GM21529 (cell line): ENCODE results near the gene BMERB1.
"Not testable (repeated sequence)": the region's sequence is repeated elsewhere in the genome, so short reads cannot be mapped to it uniquely, and the experiment has no call there.

Experiments used
- ATAC-seq: cut with Tn5 transposase; IDR thresholded peaks from one replicate; pipeline ENCODE4 v1.9.1; 2021; ENCODE audit not compliant: unreplicated experiment

BMERB1 gene

DNA sequence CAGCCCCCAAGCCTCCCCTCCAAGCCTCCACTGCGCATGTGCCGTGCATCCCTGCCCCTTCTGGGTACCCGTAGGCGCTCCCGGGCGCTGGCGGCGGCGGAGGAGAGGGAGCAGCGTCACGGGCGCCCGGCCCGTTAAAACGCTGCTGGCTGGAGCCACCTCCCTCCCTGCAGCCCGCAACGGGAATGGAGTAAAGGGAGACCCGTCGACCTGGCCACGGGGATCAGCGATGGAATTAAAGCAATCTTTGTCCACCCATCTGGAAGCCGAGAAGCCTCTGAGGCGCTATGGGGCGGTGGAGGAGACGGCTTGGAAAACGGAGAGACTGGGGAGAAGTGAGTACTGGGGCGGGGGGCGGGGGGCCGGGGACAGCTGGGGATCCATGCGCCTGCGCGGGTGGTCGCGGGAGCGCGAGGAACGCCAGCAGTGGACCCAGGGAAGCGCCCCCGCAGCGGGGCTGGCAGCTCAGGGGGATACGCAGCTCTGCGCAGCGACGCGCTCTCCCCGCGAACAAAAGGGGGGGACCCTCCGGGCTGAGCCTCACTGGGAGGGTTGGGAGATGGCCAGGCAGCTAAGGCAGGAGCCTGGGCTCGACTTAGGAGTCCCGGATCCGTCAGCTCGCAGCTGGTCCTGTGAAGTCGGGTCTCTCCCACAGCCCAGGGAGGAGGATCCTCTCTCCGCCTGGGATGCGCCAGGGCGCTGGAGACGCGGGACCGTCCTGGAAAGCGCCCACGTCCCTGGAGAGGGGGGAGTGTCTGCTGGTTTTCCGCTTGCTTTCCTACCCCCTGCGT is at the start of gene BMERB1:
Gene BMERB1, plus strand, starts transcription at position 164 of the 791 bp plus-strand sequence. Its CDS starts 66 bp downstream, at position 230.
- ATAC-seq, result no peak

DNA sequence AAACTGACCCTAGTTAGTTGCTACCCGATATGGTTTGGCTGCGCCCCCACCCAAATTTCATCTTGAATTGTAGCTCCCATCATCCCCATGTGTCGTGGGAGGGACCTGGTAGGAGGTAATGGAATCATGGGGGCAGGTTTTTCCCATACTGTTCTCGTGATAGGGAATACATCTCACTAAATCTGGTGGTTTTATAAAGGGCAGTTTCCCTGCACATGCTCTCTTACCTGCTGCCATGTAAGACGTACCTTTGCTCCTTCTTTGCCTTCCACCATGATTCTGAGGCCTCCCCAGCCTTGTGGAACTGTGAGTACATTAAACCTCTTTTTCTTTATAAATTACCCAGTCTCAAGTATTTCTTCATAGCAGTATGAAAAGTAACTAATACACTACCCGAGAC is 46.3 kb upstream of the BMERB1 start:
- ATAC-seq, result not testable (repeated sequence)

DNA sequence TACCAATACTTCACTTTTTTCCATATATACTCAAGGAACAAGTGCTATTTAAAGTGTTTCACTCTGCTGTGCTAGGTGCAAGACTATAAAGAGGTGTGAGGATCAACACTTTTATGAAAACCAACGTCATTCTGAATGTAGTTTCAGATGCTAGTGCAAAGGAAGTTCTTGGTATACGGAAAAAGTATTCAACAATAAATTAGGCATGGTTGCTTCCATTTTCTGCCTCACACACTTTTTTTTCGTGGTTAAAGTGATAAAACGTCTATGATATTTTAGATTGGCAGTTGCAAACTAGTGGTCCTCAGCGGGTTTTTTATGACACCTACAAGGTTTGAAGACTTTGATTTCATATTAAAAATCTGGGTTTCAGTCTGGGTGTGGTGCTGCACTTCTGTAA is 44.5 kb upstream of the BMERB1 start:
- ATAC-seq, result not testable (repeated sequence)

DNA sequence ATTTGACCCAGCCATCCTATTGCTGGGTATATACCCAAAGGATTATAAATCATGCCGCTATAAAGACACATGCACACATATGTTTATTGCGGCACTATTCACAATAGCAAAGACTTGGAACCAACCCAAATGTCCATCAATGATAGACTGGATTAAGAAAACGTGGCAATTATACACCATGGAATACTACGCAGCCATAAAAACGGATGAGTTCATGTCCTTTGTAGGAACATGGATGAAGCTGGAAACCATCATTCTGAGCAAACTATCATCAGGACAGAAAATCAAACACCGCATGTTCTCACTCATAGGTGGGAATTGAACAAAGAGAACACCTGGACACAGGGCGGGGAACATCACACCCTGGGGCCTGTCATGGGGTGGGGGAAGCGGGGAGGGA is 41.4 kb upstream of the BMERB1 start:
- not testable (repeated sequence) for ATAC-seq

DNA sequence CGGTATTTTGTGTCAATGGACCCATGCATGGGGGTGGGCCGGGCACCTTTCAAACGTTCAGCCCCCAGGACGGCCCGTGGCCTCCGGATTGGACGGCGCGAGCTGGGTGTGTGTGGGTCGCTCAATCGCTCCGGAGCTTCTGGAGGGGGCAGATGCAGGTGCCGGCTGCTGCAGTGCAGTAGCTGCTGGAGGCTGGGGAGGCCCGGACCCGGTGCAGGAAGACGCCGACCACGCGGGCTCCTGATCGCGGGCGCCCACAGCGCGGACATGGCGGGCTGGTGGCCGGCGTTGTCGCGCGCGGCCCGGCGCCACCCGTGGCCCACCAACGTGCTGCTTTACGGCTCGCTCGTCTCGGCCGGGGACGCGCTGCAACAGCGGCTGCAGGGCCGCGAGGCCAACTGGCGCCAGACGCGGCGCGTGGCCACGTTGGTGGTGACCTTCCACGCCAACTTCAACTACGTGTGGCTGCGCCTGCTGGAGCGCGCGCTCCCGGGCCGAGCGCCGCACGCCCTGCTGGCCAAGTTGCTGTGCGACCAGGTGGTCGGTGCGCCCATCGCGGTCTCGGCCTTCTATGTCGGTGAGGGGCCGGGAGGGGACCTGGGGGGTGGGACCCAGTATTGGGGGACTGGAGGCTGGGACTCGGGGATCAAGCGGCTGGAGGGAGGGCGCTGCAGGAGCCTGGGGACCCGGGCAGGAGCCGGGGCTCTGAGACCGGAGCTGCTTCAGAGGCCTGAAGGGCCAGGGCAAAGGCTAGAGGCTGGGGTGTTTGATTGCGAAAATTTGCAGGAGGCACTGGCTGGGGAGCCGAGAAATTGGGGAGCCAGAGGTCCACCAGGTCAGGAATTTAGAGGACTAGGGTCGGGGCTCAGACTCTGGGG is 38.5 kb upstream of the BMERB1 start, which contains the start of gene MPV17L:
Gene MPV17L, plus strand, starts transcription at position 124 of the 878 bp plus-strand sequence. Its CDS starts 144 bp downstream, at position 268.
- not testable (repeated sequence) for ATAC-seq

DNA sequence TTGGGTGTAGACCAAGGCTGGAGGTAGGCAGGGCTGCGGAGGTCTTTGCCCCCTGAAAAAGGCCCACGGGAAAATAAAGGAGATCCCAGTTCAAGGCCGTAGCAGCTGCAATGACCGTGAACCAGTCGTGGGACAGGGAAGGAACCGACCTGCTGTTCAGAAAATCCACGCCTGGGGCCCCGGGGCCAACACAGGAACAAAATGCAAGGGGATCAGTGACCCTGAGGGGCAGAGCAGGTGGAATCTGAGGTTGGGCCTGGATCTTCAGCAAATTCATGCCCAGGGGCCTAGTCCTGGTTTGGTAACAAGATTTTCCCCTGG is 37.9 kb upstream of the BMERB1 start:
- not testable (repeated sequence) for ATAC-seq

DNA sequence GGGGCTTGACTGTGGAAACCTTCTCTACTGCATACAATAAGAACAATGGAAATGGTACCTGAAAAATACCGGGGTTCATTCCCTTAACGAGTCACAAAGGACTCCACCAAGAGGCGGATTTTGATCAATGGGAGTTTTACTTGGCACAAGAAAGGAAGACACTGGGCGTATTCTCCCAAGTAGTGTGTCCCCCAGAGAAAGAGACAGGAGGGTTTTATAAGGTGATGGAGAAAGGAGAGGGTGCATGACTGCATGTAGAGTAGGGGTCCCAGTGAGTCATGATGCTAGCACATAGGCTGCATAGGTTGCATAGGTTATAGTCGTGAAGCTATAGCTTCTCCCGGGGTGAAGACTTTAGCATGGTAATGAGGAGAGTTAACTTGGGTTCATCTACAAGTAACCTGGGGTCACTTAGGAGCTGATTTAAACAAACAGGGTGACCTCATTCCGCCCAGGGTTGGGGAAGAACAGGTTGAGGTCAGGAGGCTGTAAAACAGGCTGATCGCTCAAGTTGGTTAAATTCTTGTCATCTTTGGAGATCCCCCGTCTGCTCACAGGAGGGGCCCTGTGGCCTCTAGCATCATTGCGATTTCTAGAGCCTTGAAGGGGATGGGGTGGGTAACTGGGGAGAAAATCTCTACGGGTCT is 37.3 kb upstream of the BMERB1 start:
- no peak for ATAC-seq

DNA sequence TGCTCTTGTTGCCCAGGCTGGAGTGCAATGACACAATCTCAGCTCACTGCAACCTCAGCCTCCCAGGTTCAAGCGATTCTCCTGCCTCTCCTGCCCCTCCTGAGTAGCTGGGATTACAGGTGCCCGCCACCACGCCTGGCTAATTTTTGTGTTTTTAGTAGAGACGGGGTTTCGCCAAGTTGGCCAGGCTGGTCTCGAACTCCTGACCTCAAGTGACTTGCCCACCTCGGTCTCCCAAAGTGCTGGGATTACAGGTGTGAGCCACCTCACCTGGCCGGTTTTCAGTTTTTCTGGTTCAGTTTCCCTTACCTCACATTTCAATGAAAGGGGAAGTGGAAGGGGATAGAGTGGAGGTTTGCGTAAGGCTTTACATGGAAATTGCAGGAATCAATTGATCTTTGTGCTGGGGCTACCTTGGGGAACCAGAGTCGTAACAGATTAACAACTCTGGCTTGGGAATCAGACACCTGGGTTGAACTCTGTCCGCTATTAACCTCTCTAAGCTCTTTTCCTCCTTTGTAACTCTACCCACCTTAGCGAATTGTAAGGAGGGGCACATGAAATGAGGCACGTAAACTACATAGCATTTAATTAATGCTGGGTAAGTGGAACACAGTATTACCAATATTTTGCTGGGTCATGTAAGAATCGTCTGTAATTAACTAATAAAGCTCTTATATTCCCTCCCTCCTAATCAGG is 35.6 kb upstream of the BMERB1 start:
- no peak for ATAC-seq

DNA sequence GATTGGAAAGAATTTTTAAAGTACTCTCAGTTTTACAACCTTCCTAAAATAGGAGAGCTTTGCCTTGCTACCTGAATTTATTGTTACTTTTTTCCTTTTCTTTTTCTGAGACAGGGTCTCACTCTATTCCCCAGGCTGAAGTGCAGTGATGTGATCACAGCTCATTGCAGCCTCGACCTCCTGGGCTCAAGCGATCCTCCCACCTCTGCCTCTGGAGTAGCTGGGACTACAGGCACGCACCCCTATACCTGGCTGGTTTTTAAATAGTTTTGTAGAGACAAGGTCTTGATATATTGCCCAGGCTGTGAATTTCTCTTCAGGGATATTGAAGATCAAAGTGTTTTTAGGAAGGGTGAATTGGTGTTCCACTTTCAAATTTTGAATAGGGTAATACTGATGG is 35.1 kb upstream of the BMERB1 start:
- ATAC-seq, result no peak

DNA sequence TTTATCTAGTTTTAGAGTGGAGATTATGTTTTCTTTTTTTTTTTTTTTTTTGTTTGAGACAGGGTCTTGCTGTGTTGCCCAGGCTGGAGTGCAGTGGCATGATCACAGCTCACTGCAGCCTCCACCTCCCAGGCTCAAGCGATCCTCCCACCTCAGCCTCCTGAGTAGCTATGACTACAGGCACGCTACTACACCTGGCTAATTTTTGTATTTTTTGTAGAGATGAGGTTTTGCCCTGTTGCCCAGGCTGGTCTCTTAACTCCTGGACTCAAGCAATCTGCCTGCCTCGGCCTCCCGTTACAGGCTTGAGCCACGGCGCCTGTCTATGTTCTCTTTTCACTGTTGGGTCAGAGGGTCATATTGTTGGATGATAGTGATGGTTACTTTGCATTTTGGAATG is 34.1 kb upstream of the BMERB1 start:
- not testable (repeated sequence) for ATAC-seq

DNA sequence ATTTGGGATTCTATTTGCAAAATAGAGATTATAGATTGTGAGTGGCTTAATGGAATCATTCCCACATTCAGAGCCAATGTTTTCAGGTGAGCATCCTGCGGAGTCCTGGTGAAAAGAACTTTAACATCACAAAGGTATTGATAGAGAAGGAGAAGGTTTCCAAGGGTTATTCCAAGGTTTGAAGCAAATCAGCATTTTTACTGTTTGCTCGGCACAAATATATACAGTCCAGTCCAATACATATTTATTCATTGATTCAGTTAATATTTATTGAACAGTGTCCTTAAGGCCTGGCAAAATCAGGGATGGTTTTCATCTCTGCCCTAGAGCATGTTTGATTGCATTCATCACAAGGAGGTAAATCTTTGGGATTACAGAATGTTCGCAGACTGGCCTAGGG is 32.4 kb upstream of the BMERB1 start:
- no peak for ATAC-seq

DNA sequence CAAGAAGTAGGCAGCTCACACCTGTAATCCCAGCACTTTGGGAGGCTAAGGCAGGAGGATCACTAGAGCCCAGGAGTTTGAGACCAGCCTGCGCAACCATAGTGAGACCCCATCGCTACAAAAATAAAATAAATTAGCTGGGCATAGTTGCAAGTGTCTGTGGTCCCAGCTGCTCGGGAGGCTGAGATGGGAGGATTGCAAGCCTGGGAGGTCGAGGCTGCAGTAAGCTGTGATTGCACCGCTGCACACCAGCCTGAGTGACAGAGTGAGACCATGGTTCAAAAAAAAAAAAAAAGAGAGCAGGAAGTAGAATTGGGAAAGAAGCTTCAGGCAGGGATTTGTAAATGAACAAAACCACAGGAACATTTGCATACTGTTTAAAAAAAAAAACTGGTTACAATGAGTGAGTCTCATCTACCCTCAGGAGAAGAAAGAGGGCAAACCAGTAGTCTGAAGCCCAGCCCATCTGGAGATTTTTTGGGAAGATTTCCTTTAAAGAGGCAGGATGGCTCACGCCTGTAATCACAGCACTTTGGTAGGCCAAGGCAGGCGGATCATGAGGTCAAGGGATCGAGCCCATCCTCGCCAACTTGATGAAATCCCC is 30.9 kb upstream of the BMERB1 start:
- ATAC-seq, result no peak

DNA sequence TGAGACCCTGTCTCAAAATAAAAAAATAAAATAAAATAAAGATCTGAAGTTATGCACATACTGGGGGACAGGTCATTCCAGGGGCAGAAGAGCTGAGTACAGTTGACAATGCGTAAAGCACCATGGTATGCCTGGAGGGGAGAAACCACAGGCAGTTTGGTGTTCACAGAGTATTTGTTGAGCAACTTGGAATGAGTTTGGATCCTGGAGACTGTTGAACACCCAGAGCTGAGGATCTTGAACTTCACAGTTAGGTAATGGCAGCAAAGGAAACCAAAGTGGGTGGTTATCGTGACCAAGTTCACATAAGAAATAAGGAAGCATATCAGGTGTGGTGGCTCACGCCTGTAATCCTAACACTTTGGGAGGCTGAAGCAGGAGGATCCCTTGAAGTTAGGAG is 30.3 kb upstream of the BMERB1 start:
- not testable (repeated sequence) for ATAC-seq

DNA sequence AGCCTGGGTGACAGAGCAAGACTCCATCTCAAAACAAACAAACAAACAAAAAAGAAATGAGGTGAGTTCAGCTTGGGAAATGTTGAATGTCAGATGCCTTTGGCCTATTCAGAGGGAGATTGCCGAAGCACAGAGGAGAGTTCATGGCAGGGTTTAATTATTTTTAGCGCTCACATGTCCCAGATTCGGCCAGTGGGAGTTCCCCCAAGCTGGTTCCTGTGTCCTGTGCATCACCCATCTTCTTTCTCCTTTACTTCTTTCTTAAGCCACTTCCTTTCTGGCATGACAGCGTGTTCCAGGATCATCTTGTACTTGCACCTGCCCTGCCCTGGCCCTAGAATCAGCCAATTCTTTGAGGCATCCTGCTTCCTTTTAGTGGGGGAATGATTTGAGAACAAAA is 29.6 kb upstream of the BMERB1 start:
- ATAC-seq, result no peak

DNA sequence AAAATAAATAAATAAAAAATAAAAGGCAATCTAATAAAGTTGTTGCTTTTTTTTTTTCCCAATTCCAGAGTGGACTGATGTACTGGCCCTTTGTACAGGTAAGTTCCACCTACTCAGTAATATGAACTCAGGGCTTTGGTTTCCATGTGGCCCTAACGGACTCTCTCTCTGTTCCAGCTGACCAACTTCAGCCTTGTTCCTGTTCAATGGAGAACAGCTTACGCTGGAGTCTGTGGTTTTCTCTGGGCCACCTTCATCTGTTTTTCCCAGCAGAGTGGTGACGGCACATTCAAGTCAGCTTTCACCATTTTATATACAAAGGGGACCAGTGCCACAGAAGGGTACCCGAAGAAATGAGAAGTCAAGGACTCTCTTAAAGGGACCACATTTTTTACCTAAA is 26.6 kb upstream of the BMERB1 start:
- ATAC-seq, result not testable (repeated sequence)

DNA sequence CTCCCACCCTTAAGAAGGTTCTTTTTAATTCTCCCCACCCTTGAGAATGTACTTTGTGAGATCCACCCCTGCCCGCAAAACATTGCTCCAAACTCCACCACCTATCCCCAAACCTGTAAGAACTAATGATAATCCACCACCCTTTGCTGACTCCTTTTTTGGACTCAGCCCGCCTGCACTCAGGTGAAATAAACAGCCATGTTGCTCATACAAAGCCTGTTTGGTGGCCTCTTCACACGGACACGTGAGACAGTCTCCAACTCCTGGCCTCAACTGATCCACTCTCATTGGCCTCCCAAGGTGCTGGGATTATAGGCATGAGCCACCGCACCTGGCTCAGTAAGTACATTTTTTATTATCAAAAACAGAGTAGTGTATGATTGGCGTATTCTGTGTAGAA is 24.9 kb upstream of the BMERB1 start:
- ATAC-seq, result not testable (repeated sequence)

DNA sequence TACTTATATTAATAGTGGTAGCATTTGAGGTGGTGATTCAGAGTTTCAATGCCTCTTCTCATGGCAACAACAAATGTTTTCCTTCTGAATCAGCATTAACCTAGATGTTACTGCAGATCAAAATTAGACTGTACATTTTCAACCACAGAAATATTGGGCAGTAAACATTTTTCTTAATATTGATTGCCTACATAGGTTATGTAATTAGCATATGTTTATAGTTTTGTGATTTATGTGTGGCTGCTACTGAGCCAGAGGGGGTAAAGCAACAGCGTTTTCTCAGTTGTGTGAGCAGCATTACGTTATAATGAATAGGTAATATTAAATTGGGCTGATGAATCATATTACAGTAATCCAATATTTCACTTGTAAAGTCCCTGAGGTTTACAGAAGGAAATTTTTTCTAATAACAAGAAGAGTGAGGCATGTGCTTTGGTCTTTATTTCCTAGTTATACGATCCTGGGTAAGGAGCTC is 18.8 kb upstream of the BMERB1 start:
- ATAC-seq, result no peak

DNA sequence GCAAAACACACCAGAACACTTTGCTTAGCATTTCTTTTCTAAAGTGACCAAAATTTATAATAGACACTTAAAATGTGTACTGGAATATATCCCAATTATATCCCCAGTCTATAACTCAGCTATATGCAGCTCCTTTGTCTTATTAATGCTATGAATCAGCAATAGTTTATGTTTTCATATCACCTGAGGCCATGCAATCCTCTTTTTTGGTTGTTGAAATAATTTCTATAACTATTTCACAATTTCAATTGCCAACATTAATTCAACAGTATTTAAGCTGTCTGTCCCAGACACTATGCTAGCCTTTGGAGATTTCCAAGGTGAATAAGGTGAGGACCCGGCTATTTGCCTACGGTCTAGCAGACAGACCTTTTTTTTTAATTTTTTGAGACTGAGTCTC is 17.2 kb upstream of the BMERB1 start:
- ATAC-seq, result no peak

DNA sequence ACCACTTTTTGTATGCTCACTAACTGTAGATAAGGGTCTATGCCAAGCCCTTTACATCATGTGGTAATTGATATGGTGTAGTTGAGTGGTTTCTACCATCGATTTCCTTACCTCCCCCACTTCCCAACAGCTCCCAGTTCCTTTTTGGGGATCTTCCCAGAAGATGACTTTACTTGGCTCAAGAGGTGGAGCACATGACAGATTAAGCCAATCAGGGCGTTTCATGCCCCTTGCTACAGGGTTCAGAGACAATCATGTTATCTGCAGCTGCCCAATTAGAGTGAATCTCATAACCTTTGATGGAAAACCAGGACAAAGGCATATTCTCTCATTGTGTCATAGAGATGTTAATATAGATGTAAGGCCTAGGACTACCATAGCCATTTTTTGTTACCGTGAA is 16.2 kb upstream of the BMERB1 start:
- ATAC-seq, result no peak

DNA sequence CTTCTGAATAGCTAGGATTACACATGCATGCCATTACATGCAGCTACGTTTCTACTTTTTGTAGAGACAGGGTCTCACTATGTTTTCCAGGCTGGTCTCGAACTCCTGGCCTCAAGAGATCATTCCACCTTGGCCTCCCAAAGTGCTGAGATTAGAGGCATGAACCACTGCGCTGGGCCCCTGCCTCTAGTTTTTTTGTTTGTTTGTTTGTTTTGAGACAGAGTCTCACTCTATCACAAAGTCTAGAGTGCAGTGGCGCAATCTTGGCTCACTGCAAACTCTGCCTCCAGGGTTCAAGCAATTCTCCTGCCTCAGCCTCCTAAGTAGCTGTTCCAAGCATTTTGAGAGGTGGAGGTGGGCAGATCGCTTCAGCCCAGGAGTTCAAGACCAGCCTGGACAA is 12.7 kb upstream of the BMERB1 start:
- ATAC-seq, result not testable (repeated sequence)
